ENCODE data around the gene CLCA2.

The CLCA2 gene

GRCh38 chr1:86471291-86471690, 47.3 kb downstream of the CLCA2 start:
- Mint-ChIP-seq H3K27ac (no peak overlapping the region), H3K27me3 (peaks cover 21 to 27% of the 10 kb centered on the region in 2 donors), H3K4me1 (ENCODE audit: low read depth in 2 of 2) (no peaks in the 10 kb centered on the region), H3K4me3 (no peak overlapping the region), H3K9me3 (no peaks in the 10 kb centered on the region), H3K36me3 (ENCODE audit: insufficient read depth) (no peaks in the 10 kb centered on the region)
- ATAC-seq (replicated peaks) (no peak), DNase-seq (no peak)

- Mint-ChIP-seq H3K27ac (no peak overlapping the region), H3K36me3 (ENCODE audit: insufficient read depth) (no peaks in the 10 kb centered on the region), H3K9me3 (no peaks in the 10 kb centered on the region), H3K4me3 (no peak overlapping the region), H3K27me3 (peaks cover 21 to 27% of the 10 kb centered on the region in 2 donors), H3K4me1 (ENCODE audit: low read depth in 2 of 2) (no peaks in the 10 kb centered on the region)
- DNase-seq (no peak), ATAC-seq (replicated peaks) (no peak)
Observed at GRCh38 chr1:86472152-86472551, 48.2 kb downstream of the CLCA2 start.

GRCh38 chr1:86472767-86473166, 48.8 kb downstream of the CLCA2 start:
- Mint-ChIP-seq H3K36me3 (ENCODE audit: insufficient read depth) (no peaks in the 10 kb centered on the region), H3K4me1 (ENCODE audit: low read depth in 2 of 2) (no peaks in the 10 kb centered on the region), H3K9me3 (no peaks in the 10 kb centered on the region), H3K4me3 (no peak overlapping the region), H3K27ac (no peak overlapping the region), H3K27me3 (peaks cover 21 to 27% of the 10 kb centered on the region in 2 donors)
- DNase-seq (no peak), ATAC-seq (replicated peaks) (no peak)

DNA sequence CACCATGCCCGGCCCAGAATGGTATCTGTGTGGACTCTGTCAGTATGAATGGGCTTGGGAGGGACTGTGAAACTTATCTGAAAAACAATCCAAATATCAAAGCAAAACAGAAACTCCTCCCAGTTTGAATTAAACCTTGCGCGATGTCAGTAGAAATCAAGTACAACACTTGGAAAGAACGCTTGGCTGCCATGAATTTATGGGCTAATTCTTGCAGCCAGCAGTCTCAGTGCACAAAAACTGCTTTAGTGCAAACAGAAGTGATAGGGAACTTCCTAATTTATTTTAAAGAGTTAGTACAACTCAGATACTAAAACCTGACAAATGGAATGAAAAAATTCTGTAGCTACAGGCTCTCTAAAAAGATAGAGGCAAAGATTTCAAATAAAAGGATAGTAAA, 53.3 kb downstream of the CLCA2 start:
- Mint-ChIP-seq H3K27ac (no peak overlapping the region), H3K36me3 (ENCODE audit: insufficient read depth) (no peaks in the 10 kb centered on the region), H3K4me3 (no peak overlapping the region), H3K27me3 (peaks cover 3 to 11% of the 10 kb centered on the region in 2 donors), H3K4me1 (ENCODE audit: low read depth in 2 of 2) (no peaks in the 10 kb centered on the region), H3K9me3 (no peaks in the 10 kb centered on the region)
- ATAC-seq (replicated peaks) (no peak), DNase-seq (no peak)

DNA sequence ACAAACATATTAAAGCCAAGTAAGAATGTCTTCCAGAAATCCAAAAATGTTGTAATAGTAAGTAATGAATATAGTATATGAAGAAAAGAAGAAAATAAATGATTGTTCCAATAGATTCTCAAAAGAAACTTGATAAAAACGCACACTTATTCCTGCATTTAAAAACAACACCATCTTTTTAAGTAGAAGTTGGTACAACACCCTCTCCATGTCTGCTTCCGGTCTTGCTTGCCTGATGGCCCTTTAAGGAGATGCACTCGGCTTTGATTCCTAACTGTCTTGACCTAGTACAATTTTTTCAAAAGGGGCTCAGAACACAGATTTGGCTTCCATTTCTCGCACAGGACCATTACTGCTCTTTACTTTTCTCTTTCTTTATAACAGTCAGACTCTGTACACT, 53.7 kb downstream of the CLCA2 start:
- ATAC-seq (replicated peaks): no peak
- Mint-ChIP-seq H3K9me3 (no peaks in the 10 kb centered on the region), H3K4me3 (no peak overlapping the region), H3K36me3 (ENCODE audit: insufficient read depth) (no peaks in the 10 kb centered on the region), H3K4me1 (ENCODE audit: low read depth in 2 of 2) (no peaks in the 10 kb centered on the region), H3K27ac (no peak overlapping the region), H3K27me3 (peaks cover 0 to 7% of the 10 kb centered on the region in 2 donors)
- no peak for DNase-seq

DNA sequence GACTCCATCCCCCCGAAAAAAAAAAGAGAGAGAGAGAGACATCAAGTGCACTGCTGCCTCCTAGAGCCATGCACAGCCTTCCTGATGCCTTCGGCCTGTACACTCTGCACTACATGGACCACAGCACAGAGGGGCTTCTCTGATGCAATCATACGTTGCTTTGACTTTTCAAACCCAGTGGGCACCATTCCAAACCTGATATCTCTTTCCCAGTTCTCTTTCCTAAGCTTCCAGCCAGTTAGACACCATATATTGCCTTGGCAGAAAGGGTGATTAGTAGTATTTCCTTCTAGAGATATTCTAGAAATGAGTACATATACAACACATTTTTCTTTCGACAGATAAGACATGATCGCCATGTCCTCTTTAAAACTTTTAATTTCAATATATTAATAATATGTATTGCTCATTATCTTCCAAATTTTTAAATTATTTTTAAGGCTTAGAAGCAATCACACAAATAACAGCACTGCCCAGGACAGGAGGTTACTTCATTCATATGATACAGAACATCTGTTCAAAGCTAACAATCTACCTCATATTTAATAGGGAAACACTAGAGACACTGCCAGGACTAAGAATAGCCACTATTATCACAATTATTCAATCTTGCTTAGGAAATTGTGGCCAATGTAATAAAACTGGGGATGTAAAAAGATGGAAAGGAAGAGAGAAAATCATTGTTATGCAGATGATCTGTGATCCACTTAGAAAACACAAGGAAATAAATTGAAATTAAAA, 54.6 kb downstream of the CLCA2 start:
- Mint-ChIP-seq H3K27ac (no peak overlapping the region), H3K4me3 (no peak overlapping the region), H3K36me3 (ENCODE audit: insufficient read depth) (no peaks in the 10 kb centered on the region), H3K9me3 (no peaks in the 10 kb centered on the region), H3K4me1 (ENCODE audit: low read depth in 2 of 2) (no peaks in the 10 kb centered on the region), H3K27me3 (peaks cover 0 to 6% of the 10 kb centered on the region in 2 donors)
- DNase-seq: no peak
- ATAC-seq (replicated peaks): no peak

DNA sequence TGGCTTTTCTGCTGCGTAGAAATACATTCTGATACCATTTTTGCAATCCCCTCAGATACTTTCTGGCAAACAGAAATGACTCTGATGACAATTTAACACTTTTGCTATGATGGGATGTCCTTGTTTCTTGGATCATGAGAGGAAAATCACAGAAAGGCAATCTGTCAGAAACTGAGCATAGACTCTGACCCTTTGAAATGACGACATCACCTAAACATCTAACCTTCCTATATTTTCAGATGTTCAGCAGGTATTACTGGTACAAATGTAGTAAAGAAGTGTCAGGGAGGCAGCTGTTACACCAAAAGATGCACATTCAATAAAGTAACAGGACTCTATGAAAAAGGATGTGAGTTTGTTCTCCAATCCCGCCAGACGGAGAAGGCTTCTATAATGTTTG, 58.0 kb downstream of the CLCA2 start:
- H3K9me3 Mint-ChIP-seq: no peaks in the 10 kb centered on the region
- no peaks in the 10 kb centered on the region for H3K36me3 Mint-ChIP-seq (ENCODE audit: insufficient read depth)
- ATAC-seq (replicated peaks): no peak
- DNase-seq: no peak
- H3K27ac Mint-ChIP-seq: no peak overlapping the region
- H3K27me3 Mint-ChIP-seq: peaks cover 0 to 6% of the 10 kb centered on the region in 2 donors
- H3K4me1 Mint-ChIP-seq (ENCODE audit: low read depth in 2 of 2): no peaks in the 10 kb centered on the region
- H3K4me3 Mint-ChIP-seq: no peak overlapping the region

DNA sequence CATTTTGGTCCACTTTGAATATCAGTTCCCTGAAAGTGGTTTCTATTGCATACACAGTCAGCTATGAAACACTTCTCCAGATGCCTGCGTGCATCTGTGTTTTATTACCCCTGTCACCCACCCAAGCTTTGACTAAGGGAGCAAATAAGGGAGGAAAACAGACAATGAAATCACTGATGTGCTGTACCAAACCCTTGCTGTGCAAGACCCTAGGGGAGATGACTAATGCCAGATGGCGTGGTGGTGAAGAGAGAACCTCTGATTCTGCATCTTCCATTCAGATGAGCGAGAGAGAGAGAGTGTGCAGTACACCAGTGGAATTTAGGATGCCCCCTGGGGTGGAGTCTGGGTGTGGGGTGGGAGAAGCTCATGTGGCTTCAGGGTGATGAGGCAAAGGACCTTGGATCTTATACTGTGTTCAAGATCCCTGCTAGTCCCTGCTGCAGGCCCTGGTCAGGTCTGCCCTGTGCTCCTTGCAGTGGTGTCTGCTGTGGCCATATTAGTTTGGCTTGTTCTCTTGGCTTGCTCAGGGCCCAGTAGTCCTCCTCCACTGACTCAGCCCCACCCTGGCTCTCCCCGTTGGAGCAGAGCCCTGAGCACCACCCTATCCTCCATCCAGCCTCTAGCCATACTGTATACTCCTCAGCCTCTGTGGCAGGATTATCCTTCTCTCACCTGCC, 63.3 kb downstream of the CLCA2 start:
- Mint-ChIP-seq H3K9me3 (no peaks in the 10 kb centered on the region), H3K4me3 (no peak overlapping the region), H3K27ac (no peak overlapping the region), H3K36me3 (ENCODE audit: insufficient read depth) (no peaks in the 10 kb centered on the region), H3K4me1 (ENCODE audit: low read depth in 2 of 2) (no peaks in the 10 kb centered on the region), H3K27me3 (peaks cover 7 to 13% of the 10 kb centered on the region in 2 donors)
- ATAC-seq (replicated peaks) (no peak), DNase-seq (no peak)

- ATAC-seq (replicated peaks) (no peak), DNase-seq (no peak)
- H3K27ac Mint-ChIP-seq: no peak overlapping the region
- H3K4me3 Mint-ChIP-seq: no peak overlapping the region
- H3K27me3 Mint-ChIP-seq: peaks cover 7 to 18% of the 10 kb centered on the region in 2 donors
- no peaks in the 10 kb centered on the region for H3K36me3 Mint-ChIP-seq (ENCODE audit: insufficient read depth)
- H3K9me3 Mint-ChIP-seq: no peaks in the 10 kb centered on the region
- H3K4me1 Mint-ChIP-seq (ENCODE audit: low read depth in 2 of 2): no peaks in the 10 kb centered on the region
Observed at GRCh38 chr1:86487811-86488141, 63.8 kb downstream of the CLCA2 start.

- Mint-ChIP-seq H3K27me3 (peaks cover 7 to 23% of the 10 kb centered on the region in 2 donors), H3K9me3 (no peaks in the 10 kb centered on the region), H3K27ac (no peak overlapping the region), H3K4me3 (no peak overlapping the region), H3K4me1 (ENCODE audit: low read depth in 2 of 2) (no peaks in the 10 kb centered on the region), H3K36me3 (ENCODE audit: insufficient read depth) (no peaks in the 10 kb centered on the region)
- no peak for DNase-seq
- ATAC-seq (replicated peaks): no peak
Observed at GRCh38 chr1:86489242-86489878, 65.4 kb downstream of the CLCA2 start.

DNA sequence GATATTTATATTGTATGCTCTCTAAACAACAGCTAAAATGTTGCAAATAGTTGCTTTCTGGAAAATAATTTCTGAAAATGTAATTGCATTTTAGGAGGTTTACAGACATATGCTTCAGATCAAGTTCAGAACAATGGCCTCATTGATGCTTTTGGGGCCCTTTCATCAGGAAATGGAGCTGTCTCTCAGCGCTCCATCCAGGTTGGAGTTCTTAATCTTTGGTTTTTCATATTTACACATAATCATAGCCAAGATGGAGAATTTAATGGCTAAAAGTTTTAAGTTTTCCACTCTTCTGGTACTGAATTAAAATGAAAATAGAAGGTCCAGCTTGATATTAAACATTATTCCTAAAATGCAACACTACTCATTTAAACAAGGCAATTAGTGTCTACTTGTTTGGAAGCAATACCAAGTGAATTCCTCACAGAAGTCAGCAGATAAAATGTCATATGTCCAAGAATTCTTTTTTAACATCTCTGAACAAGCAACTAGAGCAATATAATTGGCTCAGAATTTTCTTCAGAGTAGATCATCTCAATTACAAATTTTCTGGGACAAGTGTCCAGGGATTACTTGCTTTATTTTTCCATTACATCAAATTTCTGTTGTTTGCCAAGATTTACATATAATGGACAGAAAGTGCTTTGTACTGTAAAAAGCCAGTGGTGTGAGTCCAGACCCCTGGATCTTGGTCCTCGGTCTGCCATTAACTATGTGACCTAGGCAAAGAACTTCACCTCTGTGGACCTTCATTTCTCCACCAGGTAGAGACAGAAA, 67.4 kb downstream of the CLCA2 start:
- H3K27me3 Mint-ChIP-seq: peaks cover 14 to 23% of the 10 kb centered on the region in 2 donors
- no peaks in the 10 kb centered on the region for H3K36me3 Mint-ChIP-seq (ENCODE audit: insufficient read depth)
- H3K4me3 Mint-ChIP-seq: no peak overlapping the region
- DNase-seq: no peak
- ATAC-seq (replicated peaks): no peak
- H3K4me1 Mint-ChIP-seq (ENCODE audit: low read depth in 2 of 2): no peaks in the 10 kb centered on the region
- H3K27ac Mint-ChIP-seq: no peak overlapping the region
- no peaks in the 10 kb centered on the region for H3K9me3 Mint-ChIP-seq

GRCh38 chr1:86498281-86498680, 74.3 kb downstream of the CLCA2 start:
- H3K4me1 Mint-ChIP-seq (ENCODE audit: low read depth in 2 of 2): peaks cover 0 to 5% of the 10 kb centered on the region in 2 donors
- ATAC-seq (replicated peaks): no peak
- H3K9me3 Mint-ChIP-seq: no peaks in the 10 kb centered on the region
- DNase-seq: no peak
- no peak overlapping the region for H3K27ac Mint-ChIP-seq
- peaks cover 10% of the 10 kb centered on the region for H3K36me3 Mint-ChIP-seq (ENCODE audit: insufficient read depth)
- H3K27me3 Mint-ChIP-seq: peaks cover 15 to 39% of the 10 kb centered on the region in 2 donors
- H3K4me3 Mint-ChIP-seq: no peak overlapping the region

GRCh38 chr1:86499987-86500593, 76.1 kb downstream of the CLCA2 start:
- no peaks in the 10 kb centered on the region for H3K9me3 Mint-ChIP-seq
- H3K4me1 Mint-ChIP-seq (ENCODE audit: low read depth in 2 of 2): peaks cover 0 to 5% of the 10 kb centered on the region in 2 donors
- no peak for DNase-seq
- H3K27me3 Mint-ChIP-seq: peaks cover 15 to 54% of the 10 kb centered on the region in 2 donors
- no peak overlapping the region for H3K4me3 Mint-ChIP-seq
- no peak overlapping the region for H3K27ac Mint-ChIP-seq
- ATAC-seq (replicated peaks): peak; percentile 68
- peaks cover 13% of the 10 kb centered on the region for H3K36me3 Mint-ChIP-seq (ENCODE audit: insufficient read depth)

Data from effector memory CD8-positive, alpha-beta T cell (primary cell).